HepG2 (cell line): Measurements from ENCODE around the gene ERCC5. TPM values are rescaled to one million over a fixed set of nuclear protein-coding genes. Genes with fewer than 3 reads are reported as not detected.
A peak's percentile ranks its signal among the peaks of the same experiment; 100 is the strongest.

ENCODE experiments used
- ARHGAP35 ChIP-seq: sonication (generic); formaldehyde crosslinking; IDR thresholded peaks from 2 replicates; pipeline ENCODE4 v1.9.0; 2022; ENCODE audit warnings: mild to moderate bottlenecking, inconsistent platforms, moderate library complexity, missing genetic modification reagents, borderline replicate concordance
- CBX5 ChIP-seq: sonication (generic); formaldehyde crosslinking; IDR thresholded peaks from 2 replicates; pipeline ENCODE4 v1.4.0; 2020; ENCODE audit warnings: missing genetic modification reagents, borderline replicate concordance
- CCDC6 ChIP-seq: sonication (generic); formaldehyde crosslinking; IDR thresholded peaks from 2 replicates; pipeline ENCODE4 v1.8.1; 2022; ENCODE audit warnings: mild to moderate bottlenecking, missing genetic modification reagents, moderate library complexity
- CREM ChIP-seq, 2 experiments: sonication (generic) in 1 of 2; formaldehyde crosslinking in 1 of 2; IDR thresholded peaks; 2 replicates each; pipeline versions ENCODE4 v1.4.0 to v1.6.1; 2016 to 2020; ENCODE audit warnings: antibody characterized with exemption in 1 of 2, mild to moderate bottlenecking in 1 of 2, missing genetic modification reagents in 1 of 2
- HES4 ChIP-seq: sonication (generic); formaldehyde crosslinking; IDR thresholded peaks from 2 replicates; pipeline ENCODE4 v1.9.0; 2021; ENCODE audit warnings: mild to moderate bottlenecking, missing genetic modification reagents, borderline replicate concordance
- KAT7 ChIP-seq: IDR thresholded peaks from 2 replicates; pipeline ENCODE4 v1.6.1; 2018; ENCODE audit warnings: borderline replicate concordance, missing compliant biosample characterization
- KDM3A ChIP-seq: IDR thresholded peaks from 2 replicates; pipeline ENCODE4 v1.6.1; 2018; ENCODE audit warnings: low read depth, missing compliant biosample characterization
- KDM5A ChIP-seq: fragments of 200-600 bp; sonication (generic); IDR thresholded peaks from 2 replicates; pipeline ENCODE4 v1.7.0; 2018; ENCODE audit warnings: antibody characterized with exemption, mild to moderate bottlenecking, low read length, borderline replicate concordance
- KDM5B ChIP-seq: sonication (generic); formaldehyde crosslinking; IDR thresholded peaks from 2 replicates; pipeline ENCODE4 v1.4.0; 2020; ENCODE audit warnings: missing genetic modification reagents, mild to moderate bottlenecking, borderline replicate concordance
- KLF6 ChIP-seq: IDR thresholded peaks from 2 replicates; pipeline ENCODE4 v1.8.0; 2016; ENCODE audit warnings: missing biosample characterization, missing genetic modification reagents
- SRF ChIP-seq: IDR thresholded peaks from 2 replicates; pipeline ENCODE4 v1.6.1; 2011; ENCODE audit warnings: mild to moderate bottlenecking, low read depth, low read length, moderate library complexity
- YEATS2 ChIP-seq: sonication (generic); formaldehyde crosslinking; IDR thresholded peaks from 2 replicates; pipeline ENCODE4 v1.4.0; 2020; ENCODE audit warnings: missing genetic modification reagents, borderline replicate concordance
- ZKSCAN8 ChIP-seq: IDR thresholded peaks from 2 replicates; pipeline ENCODE4 v1.6.1; 2016; ENCODE audit warnings: borderline replicate concordance, missing genetic modification reagents, missing compliant biosample characterization
- ZMAT3 ChIP-seq: sonication (generic); formaldehyde crosslinking; conservative IDR thresholded peaks from 2 replicates; pipeline ENCODE4 v1.7.0; 2021; ENCODE audit warnings: missing genetic modification reagents
- ZNF136 ChIP-seq: sonication (generic); formaldehyde crosslinking; IDR thresholded peaks from 2 replicates; pipeline ENCODE4 v1.8.1; 2022; ENCODE audit warnings: low read depth, mild to moderate bottlenecking, moderate library complexity, missing genetic modification reagents
- ZNF44 ChIP-seq: sonication (generic); formaldehyde crosslinking; IDR thresholded peaks from 2 replicates; pipeline ENCODE4 v1.5.1; 2020; ENCODE audit warnings: mild to moderate bottlenecking, missing genetic modification reagents
- ZNF549 ChIP-seq: sonication (generic); formaldehyde crosslinking; IDR thresholded peaks from 2 replicates; pipeline ENCODE4 v1.5.0; 2020; ENCODE audit warnings: missing genetic modification reagents
- ZNF558 ChIP-seq: sonication (generic); formaldehyde crosslinking; IDR thresholded peaks from 2 replicates; pipeline ENCODE4 v1.9.0; 2022; ENCODE audit warnings: mild to moderate bottlenecking, missing genetic modification reagents, borderline replicate concordance
- polyA plus RNA-seq, 8 experiments: library from polyadenylated mRNA; depleted of rRNA in 3 of 8; stranded (reverse) in 7 of 8; unstranded in 1 of 8; fragments of >200 nt; fragmentation: Illumina TruSeq in 4 of 8; extraction: Trizol in 4 of 8; gene quantifications; 2 replicates each; pipeline versions ENCODE4 v1.2.1 to v1.2.3, GENCODE V29; 2011 to 2016; ENCODE audit warnings: low read depth in 4 of 8, missing spikeins in 1 of 8, mixed read lengths in 1 of 8; ENCODE audit not compliant: insufficient read depth in 1 of 8
- total RNA-seq, 5 experiments: library from RNA; depleted of rRNA; stranded (reverse); fragments of >200 nt; fragmentation: Illumina TruSeq; extraction: Trizol; gene quantifications; 2 replicates each; pipeline ENCODE4 v1.2.3, GENCODE V29; 2016; ENCODE audit warnings: low read depth in 1 of 5
- TF ChIP-seq, protein P1 (sequence below): sonication (generic); formaldehyde crosslinking; IDR thresholded peaks from 2 replicates; pipeline ENCODE4 v1.5.1; 2020; ENCODE audit warnings: mild to moderate bottlenecking, missing genetic modification reagents, moderate library complexity
- TF ChIP-seq, protein P2 (sequence below): sonication (generic); formaldehyde crosslinking; IDR thresholded peaks from 2 replicates; pipeline ENCODE4 v1.4.0; 2020; ENCODE audit warnings: missing genetic modification reagents
- TF ChIP-seq, protein P3 (sequence below): sonication (generic); formaldehyde crosslinking; IDR thresholded peaks from 2 replicates; pipeline ENCODE4 v1.5.1; 2020; ENCODE audit warnings: mild to moderate bottlenecking, missing genetic modification reagents, borderline replicate concordance

Gene ERCC5
- total and polyA plus RNA-seq, 2 of the 13 experiments (the other 11 are each of a cell fraction or from before 2014, with no cell fraction given): 12.9 to 35.5 TPM

DNA sequence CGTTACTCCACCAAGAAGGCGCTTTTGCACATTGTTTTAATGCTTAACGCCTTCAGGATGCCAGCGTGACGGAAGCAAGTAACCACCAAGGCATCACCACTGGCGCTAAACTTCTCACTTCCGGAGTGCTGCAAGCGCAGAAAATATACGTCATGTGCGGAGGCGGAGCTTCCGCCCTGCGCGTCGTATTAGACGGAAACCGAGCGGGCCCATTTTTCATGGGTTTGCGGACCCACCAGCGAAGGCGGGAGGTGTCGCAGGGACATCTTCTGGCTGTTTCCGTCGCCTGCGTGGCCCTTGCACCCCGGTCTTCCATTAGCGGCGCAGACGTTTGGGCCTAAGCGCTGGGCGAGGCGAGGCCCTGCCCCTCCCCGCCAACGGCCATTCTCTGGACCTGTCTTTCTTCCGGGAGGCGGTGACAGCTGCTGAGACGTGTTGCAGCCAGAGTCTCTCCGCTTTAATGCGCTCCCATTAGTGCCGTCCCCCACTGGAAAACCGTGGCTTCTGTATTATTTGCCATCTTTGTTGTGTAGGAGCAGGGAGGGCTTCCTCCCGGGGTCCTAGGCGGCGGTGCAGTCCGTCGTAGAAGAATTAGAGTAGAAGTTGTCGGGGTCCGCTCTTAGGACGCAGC is at the start of gene ERCC5 (continued):
- TF ChIP-seq CREM (IDR thresholded peaks at IDR 0.05) (peak; percentile 99), CREM (CRISPR knock-in tag; IDR thresholded peaks at IDR 0.05) (peak; percentile 79), ARHGAP35 (CRISPR knock-in tag) (peak; percentile 51; the same call in 1 of the 2 replicates), KDM3A (peak; percentile 71; the same call in 1 of the 2 replicates), CBX5 (CRISPR knock-in tag) (no peak; the same call in 1 of the 2 replicates), ZNF549 (CRISPR knock-in tag) (no peak), KDM5B (CRISPR knock-in tag) (peak; percentile 93; the same call in 1 of the 2 replicates), ZMAT3 (CRISPR knock-in tag) (peak; percentile 87), ZNF44 (CRISPR knock-in tag) (peak; percentile 85; the same call in 1 of the 2 replicates), KLF6 (peak; percentile 84), ZKSCAN8 (CRISPR knock-in tag) (peak; percentile 42; the same call in 1 of the 2 replicates), ZNF558 (CRISPR knock-in tag) (peak; percentile 87; the same call in 1 of the 2 replicates), KDM5A (peak; percentile 98), KAT7 (CRISPR knock-in tag) (peak; percentile 62; the same call in 1 of the 2 replicates), CCDC6 (CRISPR knock-in tag) (peak; percentile 98; the same call in 1 of the 2 replicates), SRF (peak; percentile 70), HES4 (CRISPR knock-in tag) (no peak), ZNF136 (CRISPR knock-in tag) (peak; percentile 73; the same call in 1 of the 2 replicates), YEATS2 (peak; percentile 98)
- TF ChIP-seq, protein P1, sequence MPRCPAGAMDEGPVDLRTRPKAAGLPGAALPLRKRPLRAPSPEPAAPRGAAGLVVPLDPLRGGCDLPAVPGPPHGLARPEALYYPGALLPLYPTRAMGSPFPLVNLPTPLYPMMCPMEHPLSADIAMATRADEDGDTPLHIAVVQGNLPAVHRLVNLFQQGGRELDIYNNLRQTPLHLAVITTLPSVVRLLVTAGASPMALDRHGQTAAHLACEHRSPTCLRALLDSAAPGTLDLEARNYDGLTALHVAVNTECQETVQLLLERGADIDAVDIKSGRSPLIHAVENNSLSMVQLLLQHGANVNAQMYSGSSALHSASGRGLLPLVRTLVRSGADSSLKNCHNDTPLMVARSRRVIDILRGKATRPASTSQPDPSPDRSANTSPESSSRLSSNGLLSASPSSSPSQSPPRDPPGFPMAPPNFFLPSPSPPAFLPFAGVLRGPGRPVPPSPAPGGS (CRISPR knock-in tag): 0 out of 2 replicates have a peak, but pooled peaks have one; percentile 82
- TF ChIP-seq, protein P2, sequence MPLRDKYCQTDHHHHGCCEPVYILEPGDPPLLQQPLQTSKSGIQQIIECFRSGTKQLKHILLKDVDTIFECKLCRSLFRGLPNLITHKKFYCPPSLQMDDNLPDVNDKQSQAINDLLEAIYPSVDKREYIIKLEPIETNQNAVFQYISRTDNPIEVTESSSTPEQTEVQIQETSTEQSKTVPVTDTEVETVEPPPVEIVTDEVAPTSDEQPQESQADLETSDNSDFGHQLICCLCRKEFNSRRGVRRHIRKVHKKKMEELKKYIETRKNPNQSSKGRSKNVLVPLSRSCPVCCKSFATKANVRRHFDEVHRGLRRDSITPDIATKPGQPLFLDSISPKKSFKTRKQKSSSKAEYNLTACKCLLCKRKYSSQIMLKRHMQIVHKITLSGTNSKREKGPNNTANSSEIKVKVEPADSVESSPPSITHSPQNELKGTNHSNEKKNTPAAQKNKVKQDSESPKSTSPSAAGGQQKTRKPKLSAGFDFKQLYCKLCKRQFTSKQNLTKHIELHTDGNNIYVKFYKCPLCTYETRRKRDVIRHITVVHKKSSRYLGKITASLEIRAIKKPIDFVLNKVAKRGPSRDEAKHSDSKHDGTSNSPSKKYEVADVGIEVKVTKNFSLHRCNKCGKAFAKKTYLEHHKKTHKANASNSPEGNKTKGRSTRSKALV: peak; percentile 75
- TF ChIP-seq, protein P3, sequence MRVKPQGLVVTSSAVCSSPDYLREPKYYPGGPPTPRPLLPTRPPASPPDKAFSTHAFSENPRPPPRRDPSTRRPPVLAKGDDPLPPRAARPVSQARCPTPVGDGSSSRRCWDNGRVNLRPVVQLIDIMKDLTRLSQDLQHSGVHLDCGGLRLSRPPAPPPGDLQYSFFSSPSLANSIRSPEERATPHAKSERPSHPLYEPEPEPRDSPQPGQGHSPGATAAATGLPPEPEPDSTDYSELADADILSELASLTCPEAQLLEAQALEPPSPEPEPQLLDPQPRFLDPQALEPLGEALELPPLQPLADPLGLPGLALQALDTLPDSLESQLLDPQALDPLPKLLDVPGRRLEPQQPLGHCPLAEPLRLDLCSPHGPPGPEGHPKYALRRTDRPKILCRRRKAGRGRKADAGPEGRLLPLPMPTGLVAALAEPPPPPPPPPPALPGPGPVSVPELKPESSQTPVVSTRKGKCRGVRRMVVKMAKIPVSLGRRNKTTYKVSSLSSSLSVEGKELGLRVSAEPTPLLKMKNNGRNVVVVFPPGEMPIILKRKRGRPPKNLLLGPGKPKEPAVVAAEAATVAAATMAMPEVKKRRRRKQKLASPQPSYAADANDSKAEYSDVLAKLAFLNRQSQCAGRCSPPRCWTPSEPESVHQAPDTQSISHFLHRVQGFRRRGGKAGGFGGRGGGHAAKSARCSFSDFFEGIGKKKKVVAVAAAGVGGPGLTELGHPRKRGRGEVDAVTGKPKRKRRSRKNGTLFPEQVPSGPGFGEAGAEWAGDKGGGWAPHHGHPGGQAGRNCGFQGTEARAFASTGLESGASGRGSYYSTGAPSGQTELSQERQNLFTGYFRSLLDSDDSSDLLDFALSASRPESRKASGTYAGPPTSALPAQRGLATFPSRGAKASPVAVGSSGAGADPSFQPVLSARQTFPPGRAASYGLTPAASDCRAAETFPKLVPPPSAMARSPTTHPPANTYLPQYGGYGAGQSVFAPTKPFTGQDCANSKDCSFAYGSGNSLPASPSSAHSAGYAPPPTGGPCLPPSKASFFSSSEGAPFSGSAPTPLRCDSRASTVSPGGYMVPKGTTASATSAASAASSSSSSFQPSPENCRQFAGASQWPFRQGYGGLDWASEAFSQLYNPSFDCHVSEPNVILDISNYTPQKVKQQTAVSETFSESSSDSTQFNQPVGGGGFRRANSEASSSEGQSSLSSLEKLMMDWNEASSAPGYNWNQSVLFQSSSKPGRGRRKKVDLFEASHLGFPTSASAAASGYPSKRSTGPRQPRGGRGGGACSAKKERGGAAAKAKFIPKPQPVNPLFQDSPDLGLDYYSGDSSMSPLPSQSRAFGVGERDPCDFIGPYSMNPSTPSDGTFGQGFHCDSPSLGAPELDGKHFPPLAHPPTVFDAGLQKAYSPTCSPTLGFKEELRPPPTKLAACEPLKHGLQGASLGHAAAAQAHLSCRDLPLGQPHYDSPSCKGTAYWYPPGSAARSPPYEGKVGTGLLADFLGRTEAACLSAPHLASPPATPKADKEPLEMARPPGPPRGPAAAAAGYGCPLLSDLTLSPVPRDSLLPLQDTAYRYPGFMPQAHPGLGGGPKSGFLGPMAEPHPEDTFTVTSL (CRISPR knock-in tag): no peak
